Measurements from ENCODE around the gene MTNR1A. TPM values are rescaled to one million over a fixed set of nuclear protein-coding genes. Genes with fewer than 3 reads are reported as not detected.
"Not testable (repeated sequence)": the region's sequence is repeated elsewhere in the genome, so short reads cannot be mapped to it uniquely, and the experiment has no call there.

MTNR1A gene
- total RNA-seq, 1 experiment from 2014 or later: not detected

DNA sequence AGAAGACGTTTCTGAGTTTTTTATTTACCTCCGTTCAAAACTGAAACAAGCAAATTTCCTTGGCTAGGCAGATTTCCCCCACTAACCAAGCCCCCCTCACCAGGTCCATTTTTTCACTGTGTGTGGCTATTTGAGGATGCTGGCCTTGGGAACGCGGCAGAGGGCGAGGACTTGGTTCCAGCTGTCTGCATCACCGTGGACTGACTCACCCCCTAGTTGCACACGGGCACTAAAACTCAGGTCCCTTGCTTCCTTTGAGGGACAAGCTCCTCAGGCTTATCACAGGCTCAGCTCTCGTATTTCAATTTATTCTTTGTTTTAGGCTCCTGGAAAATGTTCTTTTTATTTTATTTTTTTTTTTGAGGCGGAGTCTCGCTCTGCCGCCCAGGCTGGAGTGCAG, 8.4 kb upstream of the MTNR1A start:
- DNase-seq (ENCODE audit: low read depth): peak; percentile 44

DNA sequence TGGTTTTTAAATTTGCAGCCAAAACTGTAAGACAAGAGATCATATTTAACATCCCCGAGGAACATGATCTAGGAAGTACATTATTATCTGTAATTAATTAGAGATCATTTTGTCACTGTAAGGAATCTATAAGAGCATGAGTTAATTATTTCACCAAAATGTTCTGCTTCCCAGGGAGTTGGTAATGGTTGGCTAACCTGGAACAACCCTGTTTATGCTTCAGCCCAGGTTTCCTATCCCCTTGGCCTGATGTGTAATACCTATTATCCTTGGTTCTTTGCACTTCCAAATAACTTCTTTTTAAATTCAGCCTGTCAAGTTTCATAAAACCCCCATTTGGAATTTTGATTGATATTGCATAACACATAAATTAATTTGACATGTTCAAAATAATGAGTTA, 6.4 kb upstream of the MTNR1A start:
- DNase-seq (ENCODE audit: low read depth): no peak

- no peak for DNase-seq (ENCODE audit: low read depth)
Measured at GRCh38 chr4:186560647-186561046, 5.3 kb upstream of the MTNR1A start.

- DNase-seq (ENCODE audit: low read depth): peak; percentile 66
Measured at GRCh38 chr4:186557486-186557885, 2.1 kb upstream of the MTNR1A start.

DNA sequence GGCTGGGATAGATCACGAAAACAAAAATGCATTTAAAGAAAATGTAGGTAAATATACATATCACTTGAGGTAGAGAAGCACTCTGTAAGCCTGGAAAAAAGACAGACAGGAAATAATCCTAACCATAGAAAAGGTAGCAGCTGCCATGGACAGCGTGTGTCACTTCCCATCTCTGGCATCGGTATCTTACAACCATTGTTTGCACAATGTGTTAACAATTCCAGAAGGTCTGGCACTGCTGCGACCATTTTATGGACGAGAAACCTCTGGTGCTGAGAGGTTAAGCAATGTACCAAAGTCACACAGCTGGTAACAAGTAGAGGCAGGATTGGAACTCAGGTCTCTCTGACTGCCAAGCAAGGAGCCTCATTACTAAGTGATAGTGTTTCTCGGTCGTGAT, 1.7 kb upstream of the MTNR1A start:
- peak; percentile 20 for DNase-seq (ENCODE audit: low read depth)

DNA sequence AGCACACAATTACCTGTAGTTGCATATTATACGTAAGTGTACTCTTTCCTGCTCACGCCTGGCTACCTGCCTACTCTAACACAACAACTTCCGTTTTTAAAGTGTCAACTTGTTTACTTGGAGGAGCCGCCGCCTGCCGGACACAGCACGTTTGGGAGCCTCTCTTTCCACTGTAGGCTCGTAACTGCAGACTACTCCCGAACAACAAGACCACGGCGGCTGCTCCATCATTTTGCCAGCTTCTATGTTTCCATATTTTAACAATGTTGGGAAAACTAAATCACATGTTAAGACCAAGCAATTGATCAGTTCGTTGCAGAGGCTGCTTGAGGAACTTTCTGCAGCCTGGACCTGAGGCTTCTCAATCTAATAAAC, 841 bp downstream of the MTNR1A start:
- DNase-seq (ENCODE audit: low read depth): no peak

- DNase-seq (ENCODE audit: low read depth): no peak
Measured at GRCh38 chr4:186553717-186554116, 1.6 kb downstream of the MTNR1A start.

DNA sequence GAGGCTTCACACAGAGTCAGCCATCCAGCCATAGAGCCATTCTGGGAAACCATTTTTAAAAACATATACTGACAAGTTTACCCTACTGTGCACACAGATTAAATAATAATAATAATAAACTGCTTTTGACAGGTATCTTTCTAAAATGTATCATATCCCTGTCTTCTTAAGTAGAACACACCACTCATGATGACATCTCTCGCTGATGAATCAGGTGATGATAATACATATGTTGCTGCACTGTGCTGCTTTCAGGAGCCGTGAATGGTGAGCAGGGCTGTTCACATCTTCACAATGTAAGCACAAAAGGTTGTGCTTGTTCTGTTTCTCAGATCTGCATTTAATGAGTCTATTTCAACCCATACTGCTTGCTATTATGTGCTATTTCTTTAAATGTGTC, 3.5 kb downstream of the MTNR1A start:
- DNase-seq (ENCODE audit: low read depth): no peak

- no peak for DNase-seq (ENCODE audit: low read depth)
Measured at GRCh38 chr4:186545436-186545835, 9.9 kb downstream of the MTNR1A start.

- no peak for DNase-seq (ENCODE audit: low read depth)
Measured at GRCh38 chr4:186543206-186543605, 12.2 kb downstream of the MTNR1A start.

DNA sequence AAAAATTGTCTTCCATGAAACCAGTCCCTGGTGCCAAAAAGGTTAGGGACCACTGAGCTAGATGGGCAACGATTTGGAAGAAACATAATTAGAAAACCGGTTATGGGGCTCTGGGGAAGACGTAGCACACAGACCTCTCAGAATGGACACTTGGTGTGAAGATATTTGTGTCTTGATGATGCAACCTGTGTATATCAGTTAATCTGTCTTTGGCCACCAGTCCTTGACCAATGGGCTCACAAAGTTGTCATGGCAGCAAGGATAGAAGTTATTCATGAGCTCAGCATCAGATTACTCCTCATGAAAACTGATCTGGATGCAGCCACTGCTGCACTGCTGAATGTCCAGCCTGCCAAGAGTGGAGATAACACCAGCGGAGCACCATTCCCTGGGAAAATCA, 13.6 kb downstream of the MTNR1A start:
- no peak for DNase-seq (ENCODE audit: low read depth)

- DNase-seq (ENCODE audit: low read depth): no peak
Measured at GRCh38 chr4:186537843-186538521, 17.4 kb downstream of the MTNR1A start.

DNA sequence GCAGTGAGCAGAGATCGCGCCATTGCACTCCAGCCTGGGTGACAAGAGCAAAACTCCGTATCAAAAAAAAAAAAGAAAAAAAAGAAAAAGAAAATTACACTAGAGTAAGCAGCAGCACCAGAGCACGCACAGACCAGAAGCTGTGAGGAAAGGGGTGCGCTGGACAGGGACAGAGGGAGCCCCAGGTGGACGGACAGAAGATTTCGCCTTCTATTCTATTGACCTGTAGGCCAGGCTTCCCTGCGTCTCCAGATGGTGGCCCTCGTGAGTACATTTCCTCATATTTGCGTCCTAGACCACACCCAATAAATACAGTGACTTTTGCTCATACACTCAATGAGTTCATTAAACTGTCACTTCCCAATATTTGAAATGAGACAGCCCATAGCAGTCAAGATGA, 19.1 kb downstream of the MTNR1A start:
- DNase-seq (ENCODE audit: low read depth): no peak

- no peak for DNase-seq (ENCODE audit: low read depth)
Measured at GRCh38 chr4:186534056-186534455, 21.3 kb downstream of the MTNR1A start.

DNA sequence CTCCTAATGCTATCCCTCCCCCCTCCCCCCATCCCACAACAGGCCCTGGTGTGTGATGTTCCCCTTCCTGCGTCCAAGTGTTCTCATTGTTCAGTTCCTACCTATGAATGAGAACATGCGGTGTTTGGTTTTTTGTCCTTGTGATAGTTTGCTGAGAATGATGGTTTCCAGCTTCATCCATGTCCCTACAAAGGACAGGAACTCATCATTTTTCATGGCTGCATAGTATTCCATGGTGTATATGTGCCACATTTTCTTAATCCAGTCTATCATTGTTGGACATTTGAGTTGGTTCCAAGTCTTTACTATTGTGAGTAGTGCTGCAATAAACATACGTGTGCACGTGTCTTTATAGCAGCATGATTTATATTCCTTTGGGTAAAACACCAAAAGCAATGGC, 31.4 kb downstream of the MTNR1A start:
- not testable (repeated sequence) for DNase-seq (ENCODE audit: low read depth)

DNA sequence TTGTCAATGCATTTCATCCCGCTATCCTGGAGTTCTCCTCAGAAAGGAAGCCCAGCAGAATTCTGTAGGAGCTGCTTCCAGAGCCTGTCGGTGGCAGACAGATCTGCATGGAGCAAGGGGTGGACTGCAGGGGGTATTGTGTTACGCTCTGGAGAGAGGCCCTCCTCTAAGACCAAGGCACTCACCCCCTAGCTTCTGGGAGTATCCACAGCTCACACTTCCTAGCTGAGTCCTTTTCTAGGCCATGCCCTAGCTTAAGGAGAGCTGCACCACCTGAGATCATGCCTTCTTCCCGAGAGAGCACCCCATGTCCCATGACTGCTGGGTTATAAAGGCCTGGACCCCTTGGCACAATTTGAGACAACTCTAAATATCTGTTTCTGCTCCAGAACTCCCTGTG, 39.1 kb downstream of the MTNR1A start:
- DNase-seq (ENCODE audit: low read depth): no peak

DNA sequence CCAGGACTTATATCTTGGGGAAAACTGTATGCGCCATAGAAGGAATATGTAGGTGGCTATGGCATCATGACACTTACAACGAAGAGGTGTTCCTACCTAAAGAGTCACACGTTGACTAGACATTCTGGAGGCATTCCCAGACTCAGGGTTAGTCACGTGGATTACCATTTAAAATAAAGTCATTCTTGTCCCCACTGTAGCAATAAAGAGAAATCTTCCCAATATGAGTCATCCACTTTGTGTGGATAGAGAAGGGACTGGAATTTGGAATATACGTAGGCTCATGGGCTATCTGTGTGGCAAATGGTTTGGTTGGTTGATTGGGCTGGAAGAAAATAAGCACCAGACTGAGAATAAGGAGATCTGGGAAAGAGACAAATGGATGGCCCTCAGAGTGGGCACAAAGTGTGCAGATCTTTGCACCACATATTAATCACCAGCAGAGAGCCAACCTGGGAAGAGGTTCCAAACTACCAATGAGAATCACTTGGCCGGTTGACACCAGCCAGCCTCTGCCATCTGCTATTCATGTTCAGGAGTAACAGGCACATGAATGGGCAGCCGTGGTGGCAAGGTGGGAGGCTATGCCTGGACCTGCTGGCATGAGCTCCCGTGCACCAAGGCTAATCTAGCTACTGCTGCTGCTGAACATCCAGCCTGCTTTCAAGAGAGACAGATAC, 41.0 kb downstream of the MTNR1A start:
- peak; percentile 4 for DNase-seq (ENCODE audit: low read depth)

GRCh38 chr4:186504771-186505170, 50.6 kb downstream of the MTNR1A start:
- not testable (repeated sequence) for DNase-seq (ENCODE audit: low read depth)

DNA sequence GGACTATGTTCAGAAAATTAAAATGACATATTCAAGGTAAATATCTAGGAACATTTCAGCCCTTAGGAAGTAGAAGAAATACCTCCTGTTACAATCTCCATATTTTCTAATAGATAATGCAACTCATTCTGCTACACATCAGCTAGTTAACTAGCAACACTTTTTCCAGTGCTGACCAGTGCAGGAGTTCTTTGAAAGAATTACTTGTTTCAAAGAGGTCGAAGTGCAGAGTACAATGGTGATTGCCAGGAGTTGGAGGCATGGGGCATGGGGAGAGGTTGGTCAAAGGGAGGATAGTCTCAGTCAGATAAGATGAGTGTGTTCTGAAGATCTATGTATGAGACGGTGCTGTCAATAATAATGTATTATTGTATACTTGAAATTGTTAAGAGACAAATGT, 53.1 kb downstream of the MTNR1A start:
- DNase-seq (ENCODE audit: low read depth): no peak

GRCh38 chr4:186501554-186501953, 53.8 kb downstream of the MTNR1A start:
- DNase-seq (ENCODE audit: low read depth): no peak

DNA sequence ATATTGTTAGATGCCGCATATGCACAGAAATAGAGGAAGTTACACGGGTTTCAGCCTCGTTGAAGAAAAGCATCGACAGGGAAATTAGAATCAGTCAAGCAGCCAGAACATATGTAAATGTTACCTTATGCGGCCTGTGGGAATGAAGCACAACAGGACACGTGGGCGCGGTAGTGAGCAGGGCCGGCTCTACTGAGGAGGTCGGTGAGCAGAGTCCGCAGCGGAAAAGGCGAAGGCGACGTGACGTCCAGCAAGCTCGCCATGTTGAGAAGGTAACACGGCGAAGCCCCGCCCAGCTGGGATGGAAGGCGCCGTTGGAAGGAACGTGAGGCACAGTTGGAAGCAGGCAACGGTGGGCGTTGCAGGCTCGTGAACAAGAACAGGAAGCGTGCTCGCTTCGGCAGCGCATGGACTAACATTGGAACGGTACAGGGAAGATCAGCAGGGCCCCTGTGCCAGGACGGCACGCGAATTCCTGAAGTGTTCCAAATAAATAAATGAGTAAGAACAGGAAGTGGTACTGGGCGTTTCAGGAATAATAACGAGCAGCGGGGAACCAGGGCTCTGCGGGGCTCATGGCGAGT, 54.6 kb downstream of the MTNR1A start:
- DNase-seq (ENCODE audit: low read depth): peak; percentile 31

DNA sequence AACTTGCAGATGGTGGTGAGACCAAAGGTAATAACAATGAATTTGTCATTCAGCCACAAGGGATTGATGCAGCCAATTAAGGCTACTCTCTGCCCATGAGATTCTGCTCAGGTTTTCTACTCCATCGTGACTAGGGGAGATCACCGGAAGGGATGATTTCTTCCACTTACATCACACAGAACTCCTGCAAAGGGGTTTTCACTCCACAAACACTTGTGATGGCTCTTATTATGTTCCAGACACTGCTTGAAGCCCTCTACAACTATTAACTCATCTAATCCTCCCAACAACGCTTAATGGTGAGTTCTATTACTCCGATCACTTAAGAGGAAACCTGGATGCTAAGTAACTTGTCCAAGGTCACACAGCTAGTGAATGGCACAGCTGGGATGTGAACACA, 55.9 kb downstream of the MTNR1A start:
- DNase-seq (ENCODE audit: low read depth): no peak

- DNase-seq (ENCODE audit: low read depth): no peak
Measured at GRCh38 chr4:186497043-186497442, 58.3 kb downstream of the MTNR1A start.
